ENCODE measurements around the gene MNT.

MNT gene

DNA sequence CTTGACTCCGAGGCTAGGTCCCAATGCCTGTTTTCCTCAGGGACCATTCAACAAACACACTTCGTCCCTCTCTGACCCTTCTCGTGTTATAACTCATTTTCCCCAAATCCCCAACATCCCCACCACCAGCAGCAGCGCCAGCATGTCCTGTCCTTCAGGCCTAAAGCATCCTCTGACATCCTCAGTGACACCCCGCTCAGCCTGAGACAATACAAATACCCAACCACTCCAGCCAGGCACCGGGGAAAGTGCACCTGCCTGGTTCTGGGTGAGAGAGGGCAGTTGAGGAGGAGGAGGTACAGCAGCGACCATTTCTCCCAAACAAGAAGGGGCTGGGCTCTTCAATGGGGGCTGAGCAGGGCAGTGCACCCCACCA lies 4.7 kb downstream of the MNT start:
- no peak for DNase-seq (ENCODE audit: low read depth in 2 of 2)

- DNase-seq (ENCODE audit: low read depth in 2 of 2), result no peak
These were observed 5.3 kb downstream of the MNT start for GRCh38 chr17:2395258-2396181.

- DNase-seq (ENCODE audit: low read depth in 2 of 2), result no peak
These were observed 6.1 kb downstream of the MNT start for GRCh38 chr17:2394775-2395201.

GRCh38 chr17:2393954-2394749 lies 6.7 kb downstream of the MNT start:
- DNase-seq (ENCODE audit: low read depth in 2 of 2), result no peak

DNA sequence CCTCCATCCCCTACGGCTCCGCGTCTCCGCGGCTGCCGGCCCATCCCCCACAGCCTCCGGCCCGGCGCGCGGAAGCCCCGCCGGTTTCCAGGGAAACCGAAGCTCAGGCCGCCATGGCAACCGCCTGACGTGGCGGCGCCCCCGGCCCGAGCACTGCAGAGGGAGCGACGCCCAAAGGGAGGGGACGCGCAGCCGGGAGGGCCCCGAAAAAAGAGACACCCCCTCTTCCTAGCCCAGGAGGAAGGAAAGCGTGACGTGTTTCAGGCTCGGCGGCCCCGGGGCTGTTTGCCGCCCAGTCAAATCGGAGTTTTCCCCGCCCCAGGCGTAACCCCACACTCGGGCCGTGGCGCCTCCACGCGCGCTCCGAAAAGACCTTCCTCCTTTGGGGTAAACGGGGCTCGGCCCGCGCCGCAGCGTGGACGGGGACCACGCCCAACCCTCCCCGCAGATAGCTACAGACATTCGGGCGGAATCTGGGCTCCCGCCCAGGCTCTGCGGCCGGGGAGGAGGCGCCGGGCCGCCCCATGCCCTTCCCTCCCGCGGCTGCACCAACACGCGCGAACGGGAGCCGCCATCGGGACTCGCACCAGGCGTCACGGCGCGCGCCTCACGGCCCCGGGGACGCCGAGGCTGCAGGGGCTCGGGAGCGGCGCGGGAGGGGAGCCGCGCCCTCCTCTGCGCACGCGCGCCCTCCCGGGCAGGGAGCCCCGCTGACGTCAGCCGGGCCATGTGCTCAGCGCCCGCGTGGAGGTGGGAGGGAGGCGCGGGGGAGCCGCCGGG lies 7.5 kb downstream of the MNT start:
- DNase-seq (ENCODE audit: low read depth in 2 of 2), result peak; percentile 61 to 73

GRCh38 chr17:2392252-2393173 lies 8.3 kb downstream of the MNT start:
- peak; percentile 82 to 87 for DNase-seq (ENCODE audit: low read depth in 2 of 2)

- no peak for DNase-seq (ENCODE audit: low read depth in 2 of 2)
These were observed 9.1 kb downstream of the MNT start for GRCh38 chr17:2391597-2392251.

- no peak for DNase-seq (ENCODE audit: low read depth in 2 of 2)
These were observed 10.5 kb downstream of the MNT start for GRCh38 chr17:2390199-2390836.

GRCh38 chr17:2388683-2389055 lies 12.2 kb downstream of the MNT start:
- DNase-seq (ENCODE audit: low read depth in 2 of 2), result no peak

DNA sequence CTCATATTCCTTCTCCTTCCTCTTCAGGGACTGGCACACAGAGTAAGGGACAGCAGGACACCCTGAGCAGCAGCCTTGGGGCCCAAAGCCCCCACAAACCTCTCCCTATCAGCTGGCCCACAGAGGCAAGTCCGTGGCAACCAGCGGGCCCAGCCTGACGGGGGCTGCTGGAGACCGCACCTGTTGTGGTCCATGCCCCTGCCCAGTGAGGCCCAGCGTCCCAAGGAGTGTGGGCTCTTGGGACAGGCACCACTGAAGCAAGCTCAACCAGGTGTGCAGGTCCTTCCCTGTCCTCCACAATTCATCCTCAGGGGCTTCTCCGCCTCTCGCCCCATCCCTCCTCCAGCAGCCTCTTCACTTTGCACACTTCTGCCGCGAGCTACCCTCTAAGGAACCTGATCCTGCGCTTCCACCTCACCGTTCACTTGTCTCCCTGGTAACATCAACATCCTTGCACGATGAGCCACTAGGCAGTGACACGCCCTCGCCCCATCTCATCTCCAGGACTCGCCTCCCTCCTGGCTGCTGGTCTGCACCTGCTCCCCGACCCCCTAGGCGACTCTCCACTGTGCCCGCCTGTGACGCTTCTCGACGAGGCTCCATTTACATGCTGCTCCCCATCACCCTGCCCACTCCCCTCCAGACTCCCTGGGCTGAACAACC lies 12.7 kb downstream of the MNT start:
- DNase-seq (ENCODE audit: low read depth in 2 of 2), result no peak

- no peak for DNase-seq (ENCODE audit: low read depth in 2 of 2)
These were observed 13.5 kb downstream of the MNT start for GRCh38 chr17:2387086-2388019.

GRCh38 chr17:2386400-2387085 lies 14.3 kb downstream of the MNT start:
- DNase-seq (ENCODE audit: low read depth in 2 of 2), result no peak

DNA sequence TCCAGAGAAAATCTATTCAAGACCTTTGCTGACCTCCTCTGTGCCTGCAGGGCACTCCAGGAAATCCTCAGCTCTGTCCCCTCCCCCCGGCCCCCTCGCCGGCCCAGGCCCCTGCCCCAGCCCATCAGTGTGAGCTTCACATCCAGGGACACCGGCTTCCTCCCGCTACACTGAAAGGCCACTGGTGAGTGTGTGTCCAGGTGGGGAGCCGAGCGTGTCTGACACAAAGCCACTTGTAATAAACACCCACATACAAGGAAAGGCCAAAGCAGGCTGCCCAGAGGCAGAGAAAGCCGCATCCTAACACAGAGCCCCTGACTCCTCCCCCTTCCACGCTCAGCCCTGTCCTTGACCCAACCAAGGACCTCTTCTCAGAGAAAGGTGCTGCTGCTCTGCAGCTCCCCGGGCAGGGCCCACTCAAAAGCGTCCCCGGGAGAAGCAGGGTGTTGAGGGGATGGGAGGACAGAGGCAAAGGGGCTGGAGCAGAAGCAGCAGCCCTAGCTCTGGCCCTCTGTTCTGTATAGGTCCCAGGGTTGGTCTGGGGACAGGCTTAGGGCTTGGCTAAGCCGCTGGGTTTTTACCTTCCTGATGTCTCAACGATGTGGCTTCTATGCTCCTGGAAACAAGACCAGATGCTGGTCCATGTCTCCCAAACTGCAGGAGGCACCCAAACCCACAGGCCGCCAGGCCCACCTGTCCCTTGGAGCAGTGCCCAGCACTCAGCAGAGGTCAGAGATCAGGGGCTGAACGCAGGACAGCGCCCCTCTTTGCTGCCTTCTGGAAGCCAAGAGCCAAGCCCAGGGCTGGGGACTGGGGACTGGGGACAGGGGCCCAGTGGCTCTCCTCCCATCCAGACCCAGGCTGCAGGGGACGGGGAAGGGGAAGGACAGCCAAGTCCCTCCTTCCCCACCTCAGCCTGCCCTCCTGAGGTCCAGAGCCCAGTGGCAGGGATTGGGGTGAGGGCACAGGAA lies 15.3 kb downstream of the MNT start:
- DNase-seq (ENCODE audit: low read depth in 2 of 2), result no peak

- no peak for DNase-seq (ENCODE audit: low read depth in 2 of 2)
These were observed 16.3 kb downstream of the MNT start for GRCh38 chr17:2384439-2385127.

GRCh38 chr17:2383628-2384167 lies 17.2 kb downstream of the MNT start:
- DNase-seq (ENCODE audit: low read depth in 2 of 2), result no peak

All from fibroblast of skin of left biceps (primary cell).